GM23248 (cell line): ENCODE measurements around the gene GPC4.

ENCODE experiments used
- EZH2 ChIP-seq: fragments of 200-600 bp; sonication (generic); IDR thresholded peaks from 2 replicates; pipeline ENCODE4 v1.6.1; 2018; ENCODE audit warnings: antibody characterized with exemption, mild to moderate bottlenecking; ENCODE audit not compliant: insufficient read depth, poor library complexity, severe bottlenecking
- EZH2phosphoT487 ChIP-seq: fragments of 200-600 bp; sonication (generic); IDR thresholded peaks from 2 replicates; pipeline ENCODE4 v1.6.1; 2018; ENCODE audit warnings: antibody characterized with exemption, moderate library complexity, mild to moderate bottlenecking, low read depth; ENCODE audit not compliant: insufficient read depth

- TF ChIP-seq EZH2 (no peak), EZH2phosphoT487 (no peak)
Measured at GRCh38 chrX:133254666-133255065, 160.6 kb downstream of the GPC4 start.
